Stimulated activated CD4-positive, alpha-beta T cell treated with anti-CD3 and anti-CD28 coated beads, TNF-alpha, amount 100 ng/mL, for 48 hours (primary cell): Measurements from ENCODE around the gene ZNF358.

ENCODE experiments used
- DNase-seq, 3 donors: peaks; one replicate each; pipeline ENCODE4 v3.0.0-alpha.2; 2020; ENCODE audit warnings: low read depth in 3 of 3

ZNF358 gene

GRCh38 chr19:7559102-7559501 lies 43.2 kb downstream of the ZNF358 start:
- DNase-seq: no peak

- DNase-seq: no peak
These were observed 44.4 kb downstream of the ZNF358 start for GRCh38 chr19:7560255-7560654.

- DNase-seq: no peak
These were observed 45.4 kb downstream of the ZNF358 start for GRCh38 chr19:7561325-7561724.

- no peak for DNase-seq
These were observed 46.9 kb downstream of the ZNF358 start for GRCh38 chr19:7562646-7563393.

DNA sequence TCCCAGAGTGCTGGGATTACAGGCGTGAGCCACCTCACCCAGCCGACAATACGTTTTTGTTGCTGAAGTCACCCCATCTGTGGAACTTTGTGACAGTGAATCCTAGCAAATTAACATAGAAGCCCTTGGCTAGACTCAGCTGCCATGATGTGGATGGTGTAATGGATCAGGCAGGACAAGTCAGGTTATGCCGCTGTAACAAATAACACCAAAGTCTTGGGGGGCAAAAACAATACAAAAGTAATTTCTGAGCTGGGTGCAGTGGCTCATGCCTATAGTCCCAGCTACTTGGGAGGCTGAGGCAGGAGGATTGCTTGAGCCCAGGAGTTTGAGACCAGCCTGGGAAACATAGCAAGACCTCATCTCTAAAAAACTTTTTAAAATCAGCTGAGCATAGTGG lies 49.0 kb downstream of the ZNF358 start:
- no peak for DNase-seq

- no peak for DNase-seq
These were observed 49.4 kb downstream of the ZNF358 start for GRCh38 chr19:7565332-7565731.
